Gastroesophageal sphincter (tissue), 4 donors: Measurements from ENCODE around the gene SLCO1C1. TPM values are rescaled to one million over a fixed set of nuclear protein-coding genes. Genes with fewer than 3 reads are reported as not detected.
"Not testable (repeated sequence)": the region's sequence is repeated elsewhere in the genome, so short reads cannot be mapped to it uniquely, and the experiment has no call there.

Experiments
- ATAC-seq: fragments of 150-250 bp; one replicate; pipeline ENCODE4 v1.9.1; 2016; ENCODE audit warnings: mild to moderate bottlenecking, moderate library complexity
- H3K27ac ChIP-seq, 4 donors: fragments of 200-600 bp; sonication (generic) in 3 of 4; 1 replicate in 3 of 4; 2 replicates in 1 of 4; pipeline ENCODE4 v1.5.1; 2016 to 2019
- H3K27me3 ChIP-seq: fragments of 200-600 bp; sonication (generic); one replicate; pipeline ENCODE4 v1.5.1; 2019
- H3K36me3 ChIP-seq, 2 donors: fragments of 200-600 bp; sonication (generic); one replicate each; pipeline ENCODE4 v1.5.1; 2019; ENCODE audit warnings: control low read depth in 1 of 2
- H3K4me1 ChIP-seq, 3 donors: fragments of 200-600 bp; sonication (generic); 1 replicate in 2 of 3; 2 replicates in 1 of 3; pipeline ENCODE4 v1.5.1; 2016 to 2019; ENCODE audit warnings: control low read depth in 2 of 3
- H3K4me3 ChIP-seq, 2 donors: fragments of 200-600 bp; sonication (generic); one replicate each; pipeline ENCODE4 v1.5.1; 2019; ENCODE audit warnings: mild to moderate bottlenecking in 1 of 2, moderate library complexity in 1 of 2
- H3K9me3 ChIP-seq, 3 donors: fragments of 200-600 bp; sonication (generic); one replicate each; pipeline ENCODE4 v1.5.1; 2017 to 2019; ENCODE audit warnings: control low read depth in 2 of 3
- CTCF ChIP-seq, 4 experiments: fragments of 200-600 bp in 2 of 4; fragments of 450-650 bp in 2 of 4; sonication (generic) in 1 of 4; IDR thresholded peaks; one replicate each; pipeline ENCODE4 v1.5.1; 2017 to 2019; ENCODE audit warnings: antibody characterized with exemption in 4 of 4, mild to moderate bottlenecking in 2 of 4, moderate library complexity in 2 of 4
- EP300 ChIP-seq: sonication (generic); formaldehyde crosslinking; IDR thresholded peaks from one replicate; pipeline ENCODE4 v1.6.1; 2017; ENCODE audit warnings: antibody characterized with exemption, mild to moderate bottlenecking
- POLR2A ChIP-seq, 2 donors: fragments of 450-650 bp; IDR thresholded peaks; one replicate each; pipeline ENCODE4 v1.6.1; 2017; ENCODE audit warnings: antibody characterized with exemption in 2 of 2, mild to moderate bottlenecking in 2 of 2, moderate library complexity in 1 of 2
- POLR2AphosphoS5 ChIP-seq: sonication (generic); formaldehyde crosslinking; IDR thresholded peaks from one replicate; pipeline ENCODE4 v1.6.1; 2017; ENCODE audit warnings: antibody characterized with exemption
- WGBS, 2 donors: methylation state at CpG; one replicate each; pipeline ENCODE4 v1.1.5; 2018; ENCODE audit warnings: low coverage in 1 of 2; 5-methylcytosine and 5-hydroxymethylcytosine counted together
- total RNA-seq, 4 donors: library from RNA; depleted of rRNA; stranded (reverse); fragments of >200 nt; gene quantifications; one replicate each; pipeline ENCODE4 v1.1.0, GENCODE V29; 2016

The SLCO1C1 gene
- total RNA-seq, 4 donors from 2014 or later, result 0.40 to 0.93 (median 0.73) TPM

DNA sequence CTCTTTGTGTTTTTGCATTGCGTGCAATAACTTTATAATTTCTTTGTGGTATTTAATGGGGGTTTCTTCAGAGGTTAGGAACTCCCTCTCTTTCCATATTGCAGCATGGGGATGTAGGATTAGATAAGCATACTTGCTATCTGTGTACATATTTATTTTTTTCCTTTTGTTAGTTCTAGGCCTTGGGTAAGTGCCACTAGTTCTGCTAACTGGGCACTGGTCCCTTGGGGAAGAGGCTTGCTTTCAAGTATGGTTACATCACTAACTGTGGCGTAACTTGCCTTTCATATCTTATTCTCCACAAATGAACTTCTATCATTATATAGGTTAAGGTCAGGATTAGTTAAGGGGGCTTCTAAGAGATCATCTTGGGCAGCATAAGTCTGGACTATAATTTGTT lies 83.8 kb downstream of the SLCO1C1 start:
- H3K9me3 ChIP-seq, result peaks cover 0 to 6% (median 0%) of the 10 kb centered on the region in 3 donors
- no peaks in the 10 kb centered on the region for H3K27me3 ChIP-seq
- no peaks in the 10 kb centered on the region for H3K4me1 ChIP-seq
- ATAC-seq, result no peak
- no peak for TF ChIP-seq POLR2AphosphoS5
- no peak for TF ChIP-seq POLR2A (IDR thresholded peaks at IDR 0.05)
- no peak for TF ChIP-seq EP300
- TF ChIP-seq CTCF (IDR thresholded peaks at IDR 0.05), result no peak
- no peaks in the 10 kb centered on the region for H3K36me3 ChIP-seq
- no peak overlapping the region for H3K4me3 ChIP-seq
- H3K27ac ChIP-seq, result no peak overlapping the region
- WGBS, 2 donors, result 93 to 100% methylated on average over 2 of the region's 2 CpGs

GRCh38 chr12:20779971-20780370 lies 84.8 kb downstream of the SLCO1C1 start:
- H3K36me3 ChIP-seq, H3K4me3 ChIP-seq, H3K9me3 ChIP-seq, H3K4me1 ChIP-seq, H3K27ac ChIP-seq, ATAC-seq, H3K27me3 ChIP-seq: not testable (repeated sequence)
- 80 to 92% methylated on average over 1 to 3 of the region's 3 CpGs for WGBS, 2 donors

DNA sequence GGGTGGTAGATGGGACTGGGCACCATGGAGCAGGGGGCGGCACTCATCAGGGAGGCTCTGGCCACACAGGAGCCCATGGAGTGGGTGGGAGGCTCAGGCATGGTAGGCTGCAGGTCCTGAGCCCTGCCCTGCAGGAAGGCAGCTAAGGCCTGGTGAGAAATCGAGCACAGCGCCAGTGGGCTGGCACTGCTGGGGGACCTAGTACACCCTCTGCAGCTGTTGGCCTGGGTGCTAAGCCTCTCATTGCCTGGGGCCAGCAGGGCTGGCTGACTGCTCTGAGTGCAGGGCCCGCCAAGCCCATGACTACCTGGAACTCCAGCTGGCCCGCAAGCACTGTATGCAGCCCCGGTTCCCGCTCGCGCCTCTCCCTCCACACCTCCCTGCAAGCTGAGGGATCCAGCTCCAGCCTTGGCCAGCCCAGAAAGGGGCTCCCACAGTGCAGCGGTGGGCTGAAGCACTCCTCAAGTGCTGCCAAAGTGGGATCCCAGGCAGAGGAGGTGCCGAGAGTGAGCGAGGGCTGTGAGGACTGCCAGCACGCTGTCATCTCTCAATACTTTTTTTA lies 88.7 kb downstream of the SLCO1C1 start:
- H3K27me3 ChIP-seq, H3K27ac ChIP-seq, H3K4me3 ChIP-seq, H3K4me1 ChIP-seq, H3K36me3 ChIP-seq, H3K9me3 ChIP-seq, ATAC-seq: not testable (repeated sequence)
- 90 to 98% methylated on average over 2 to 5 of the region's 13 CpGs for WGBS, 2 donors

DNA sequence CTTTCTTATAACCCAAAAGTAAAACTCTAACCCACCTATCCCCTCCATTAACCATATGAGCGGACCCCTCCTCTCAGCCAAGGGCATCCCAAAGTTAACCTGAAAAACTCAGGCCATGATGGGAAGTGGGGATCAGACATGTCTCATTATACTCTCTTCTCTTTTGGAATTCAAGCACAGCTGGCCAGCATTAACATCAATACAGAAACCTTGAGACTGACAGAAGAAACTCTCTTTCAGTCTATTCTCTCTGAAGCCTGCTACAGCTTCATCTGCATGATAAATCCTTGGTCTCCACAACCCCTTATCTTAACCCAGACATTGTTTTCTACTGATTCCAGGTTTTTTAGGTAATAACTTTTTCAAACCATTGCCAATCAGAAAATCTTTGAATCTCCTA lies 97.8 kb downstream of the SLCO1C1 start:
- no peaks in the 10 kb centered on the region for H3K36me3 ChIP-seq
- no peaks in the 10 kb centered on the region for H3K27me3 ChIP-seq
- no peak overlapping the region for H3K4me3 ChIP-seq
- ATAC-seq, result no peak
- H3K27ac ChIP-seq, result no peak overlapping the region
- 100% methylated on average over 1 of the region's 1 CpG for WGBS, 2 donors
- H3K4me1 ChIP-seq, result peaks cover 0 to under 1% (median 0%) of the 10 kb centered on the region in 3 donors
- no peaks in the 10 kb centered on the region for H3K9me3 ChIP-seq
- TF ChIP-seq CTCF (IDR thresholded peaks at IDR 0.05), result no peak
- no peak for TF ChIP-seq POLR2A (IDR thresholded peaks at IDR 0.05)
- no peak for TF ChIP-seq EP300

DNA sequence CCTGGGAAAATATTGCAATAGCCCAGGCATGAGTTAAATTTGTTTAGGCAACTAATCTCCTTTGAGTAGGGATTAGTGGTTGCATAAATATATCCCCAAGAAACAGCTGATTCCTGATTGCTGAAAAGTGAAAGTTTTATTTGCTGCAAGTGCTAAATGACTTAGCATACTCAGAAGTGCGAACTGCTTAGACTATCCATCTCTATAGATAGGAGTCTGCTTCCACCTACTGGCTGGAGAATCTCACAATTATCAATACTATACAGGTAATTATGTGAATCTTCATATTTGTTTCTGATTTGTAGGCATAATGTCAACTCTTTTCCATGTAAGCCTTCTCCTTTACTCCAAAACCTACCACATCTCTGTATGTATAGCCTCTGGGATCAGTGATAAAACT lies 103.4 kb downstream of the SLCO1C1 start:
- H3K4me3 ChIP-seq, result no peak overlapping the region
- peak; percentile 68 for ATAC-seq
- H3K27me3 ChIP-seq, result no peaks in the 10 kb centered on the region
- WGBS, 2 donors, result 13 to 20% methylated on average over 1 of the region's 1 CpG
- H3K4me1 ChIP-seq, result peaks cover 0 to 17% (median 0%) of the 10 kb centered on the region in 3 donors
- H3K9me3 ChIP-seq, result no peaks in the 10 kb centered on the region
- no peaks in the 10 kb centered on the region for H3K36me3 ChIP-seq
- no peak overlapping the region for H3K27ac ChIP-seq
- TF ChIP-seq POLR2A (IDR thresholded peaks at IDR 0.05) (no peak), POLR2AphosphoS5 (no peak), CTCF (IDR thresholded peaks at IDR 0.05) (peak in 3 of 4 experiments; percentile 48 to 64 (median 54)), EP300 (no peak)

GRCh38 chr12:20800160-20800559 lies 105.0 kb downstream of the SLCO1C1 start:
- ATAC-seq, result no peak
- H3K4me1 ChIP-seq, result peaks cover 0 to 17% (median 0%) of the 10 kb centered on the region in 3 donors
- H3K27me3 ChIP-seq, result no peaks in the 10 kb centered on the region
- H3K27ac ChIP-seq, result no peak overlapping the region
- H3K9me3 ChIP-seq, result no peaks in the 10 kb centered on the region
- H3K4me3 ChIP-seq, result no peak overlapping the region
- TF ChIP-seq POLR2A (IDR thresholded peaks at IDR 0.05) (no peak), CTCF (IDR thresholded peaks at IDR 0.05) (no peak), POLR2AphosphoS5 (no peak), EP300 (no peak)
- 91% methylated on average over 1 of the region's 1 CpG; no CpG with 5 or more reads in 1 of the 2 donors for WGBS, 2 donors
- H3K36me3 ChIP-seq, result no peaks in the 10 kb centered on the region
